WTC11 (cell line): ENCODE data around the gene CEBPB. TPM values are rescaled to one million over a fixed set of nuclear protein-coding genes. Genes with fewer than 3 reads are reported as not detected.

Source experiments
- ATAC-seq: fragments of 200-7000 bp; cut with Tn5 transposase; 2 replicates; pipeline ENCODE4 v1.10.0; 2021; ENCODE audit warnings: mild to moderate bottlenecking, moderate library complexity
- CTCF ChIA-PET: fragments of 300-600 bp; sonication (Branson Sonifier 250); formaldehyde crosslinking; loops from one replicate; lab custom pipeline; 2021; ENCODE audit warnings: antibody characterized with exemption; lab: Charles Lee
- POLR2A ChIA-PET: fragments of 350-600 bp; sonication (Branson Sonifier 250); formaldehyde crosslinking; loops from one replicate; lab custom pipeline; 2021; ENCODE audit warnings: antibody characterized with exemption; lab: Charles Lee
- DNase-seq: peaks from one replicate; pipeline ENCODE4 v3.0.0; 2021; ENCODE audit warnings: low spot score
- H3K27ac Mint-ChIP-seq: 2 replicates; pipeline ENCODE4 v1.8.0; 2021; ENCODE audit warnings: mixed read lengths
- H3K27me3 Mint-ChIP-seq: 2 replicates; pipeline ENCODE4 v1.8.0; 2021; ENCODE audit warnings: low read depth, mild to moderate bottlenecking, moderate library complexity, mixed read lengths
- H3K36me3 Mint-ChIP-seq: 2 replicates; pipeline ENCODE4 v1.8.0; 2021; ENCODE audit warnings: mixed read lengths
- H3K4me1 Mint-ChIP-seq: 2 replicates; pipeline ENCODE4 v1.8.0; 2022; ENCODE audit warnings: mixed read lengths
- H3K4me3 Mint-ChIP-seq: 2 replicates; pipeline ENCODE4 v1.8.0; 2021; ENCODE audit warnings: mild to moderate bottlenecking, moderate library complexity, mixed read lengths
- H3K9me3 Mint-ChIP-seq: 2 replicates; pipeline ENCODE4 v1.8.0; 2021; ENCODE audit warnings: mixed read lengths
- ATF1 ChIP-seq: sonication (generic); formaldehyde crosslinking; IDR thresholded peaks from 2 replicates; pipeline ENCODE4 v1.8.1; 2023; ENCODE audit warnings: mild to moderate bottlenecking, moderate library complexity, missing genetic modification reagents
- ATF2 ChIP-seq: sonication (generic); formaldehyde crosslinking; IDR thresholded peaks from 2 replicates; pipeline ENCODE4 v1.8.1; 2022; ENCODE audit warnings: low read depth, missing genetic modification reagents, borderline replicate concordance
- ATF6 ChIP-seq: sonication (generic); formaldehyde crosslinking; IDR thresholded peaks from 2 replicates; pipeline ENCODE4 v1.8.1; 2023; ENCODE audit warnings: mild to moderate bottlenecking, missing genetic modification reagents
- E2F5 ChIP-seq: sonication (generic); formaldehyde crosslinking; IDR thresholded peaks from 2 replicates; pipeline ENCODE4 v1.8.1; 2022; ENCODE audit warnings: mild to moderate bottlenecking, moderate library complexity, missing genetic modification reagents
- ELF4 ChIP-seq: sonication (generic); formaldehyde crosslinking; IDR thresholded peaks from 2 replicates; pipeline ENCODE4 v1.8.1; 2022; ENCODE audit warnings: low read depth, mild to moderate bottlenecking, moderate library complexity, missing genetic modification reagents
- EMX1 ChIP-seq: fragments of 250-450 bp; sonication (Bioruptor Pico); IDR thresholded peaks from 2 replicates; pipeline ENCODE4 v1.8.0; 2021; ENCODE audit warnings: mild to moderate bottlenecking
- FOXP4 ChIP-seq: sonication (generic); formaldehyde crosslinking; IDR thresholded peaks from 2 replicates; pipeline ENCODE4 v1.8.0; 2022; ENCODE audit warnings: mild to moderate bottlenecking, missing genetic modification reagents
- GRHL2 ChIP-seq: fragments of 250-450 bp; sonication (Bioruptor Pico); IDR thresholded peaks from 2 replicates; pipeline ENCODE4 v1.8.0; 2022; ENCODE audit warnings: mild to moderate bottlenecking, moderate library complexity; ENCODE audit not compliant: insufficient replicate concordance, severe bottlenecking
- MAX ChIP-seq: sonication (generic); formaldehyde crosslinking; IDR thresholded peaks from 2 replicates; pipeline ENCODE4 v1.8.0; 2022; ENCODE audit warnings: mild to moderate bottlenecking, missing genetic modification reagents
- MYBL2 ChIP-seq: sonication (generic); formaldehyde crosslinking; IDR thresholded peaks from 2 replicates; pipeline ENCODE4 v1.8.1; 2023; ENCODE audit warnings: mild to moderate bottlenecking, moderate library complexity, missing genetic modification reagents
- NFATC4 ChIP-seq: fragments of 250-450 bp; sonication (Bioruptor Pico); IDR thresholded peaks from 2 replicates; pipeline ENCODE4 v1.9.0; 2021; ENCODE audit warnings: mild to moderate bottlenecking
- NFE2L1 ChIP-seq: sonication (generic); formaldehyde crosslinking; IDR thresholded peaks from 2 replicates; pipeline ENCODE4 v1.8.1; 2023; ENCODE audit warnings: missing genetic modification reagents
- NR3C1 ChIP-seq: sonication (generic); formaldehyde crosslinking; conservative IDR thresholded peaks from 2 replicates; pipeline ENCODE4 v1.8.1; 2023; ENCODE audit warnings: low read depth, mild to moderate bottlenecking, missing genetic modification reagents
- SP1 ChIP-seq: sonication (generic); formaldehyde crosslinking; conservative IDR thresholded peaks from 2 replicates; pipeline ENCODE4 v1.8.1; 2022; ENCODE audit warnings: missing genetic modification reagents
- ZNF138 ChIP-seq: sonication (generic); formaldehyde crosslinking; conservative IDR thresholded peaks from 2 replicates; pipeline ENCODE4 v1.8.1; 2022; ENCODE audit warnings: mild to moderate bottlenecking, moderate library complexity, missing genetic modification reagents
- ZNF281 ChIP-seq: sonication (generic); formaldehyde crosslinking; IDR thresholded peaks from 2 replicates; pipeline ENCODE4 v1.8.0; 2023; ENCODE audit warnings: mild to moderate bottlenecking, missing genetic modification reagents
- total RNA-seq: library from RNA; stranded (reverse); gene quantifications from 3 replicates; pipeline ENCODE4 v1.2.3, GENCODE V29; 2021

Gene CEBPB
- total RNA-seq, 1 experiment from 2014 or later = 29.1 TPM

- CTCF ChIA-PET = interaction anchor here (1.3 kb wide), 1 partner anchor 23 kb away, joined by 3 read pairs; no protein-coding TSS in a partner anchor
- no peak for ATAC-seq
- no peak overlapping the region for H3K27ac Mint-ChIP-seq
Observed at GRCh38 chr20:50214226-50215024, 23.8 kb downstream of the CEBPB start.

More at GRCh38 chr20:50214226-50215024, 23.8 kb downstream of the CEBPB start:
- H3K4me3 Mint-ChIP-seq = no peak overlapping the region
- no peak for DNase-seq
- peaks cover 2% of the 10 kb centered on the region; the same call in 1 of the 2 replicates for H3K27me3 Mint-ChIP-seq
- peaks cover 11% of the 10 kb centered on the region for H3K4me1 Mint-ChIP-seq
- POLR2A ChIA-PET = no interaction called here
- H3K36me3 Mint-ChIP-seq = no peaks in the 10 kb centered on the region
- peaks cover under 1% of the 10 kb centered on the region; the same call in 1 of the 2 replicates for H3K9me3 Mint-ChIP-seq
- TF ChIP-seq MYBL2 (CRISPR knock-in tag) = no peak
- no peak for TF ChIP-seq ATF1 (CRISPR knock-in tag)
- no peak for TF ChIP-seq ATF2 (CRISPR knock-in tag)
- no peak for TF ChIP-seq FOXP4 (CRISPR knock-in tag)
- no peak for TF ChIP-seq NFE2L1 (CRISPR knock-in tag)
- TF ChIP-seq NFATC4 = no peak
- TF ChIP-seq E2F5 (CRISPR knock-in tag) = no peak
- no peak for TF ChIP-seq MAX (CRISPR knock-in tag)
- no peak for TF ChIP-seq NR3C1 (CRISPR knock-in tag)
- TF ChIP-seq GRHL2 (CRISPR knock-in tag) = no peak
- TF ChIP-seq ZNF281 (CRISPR knock-in tag) = no peak
- no peak for TF ChIP-seq ZNF138
- TF ChIP-seq ELF4 = no peak
- no peak for TF ChIP-seq SP1 (CRISPR knock-in tag)
- TF ChIP-seq EMX1 = no peak
- TF ChIP-seq ATF6 = no peak
